NCI-H1105 (cell line): ENCODE results near the gene RPTOR.
"Not testable (repeated sequence)": the region's sequence is repeated elsewhere in the genome, so short reads cannot be mapped to it uniquely, and the experiment has no call there.

Source experiments
- DNase-seq: peaks from one replicate; lab custom pipeline; 2025; lab: John Stamatoyannopoulos, UW

The RPTOR gene

DNA sequence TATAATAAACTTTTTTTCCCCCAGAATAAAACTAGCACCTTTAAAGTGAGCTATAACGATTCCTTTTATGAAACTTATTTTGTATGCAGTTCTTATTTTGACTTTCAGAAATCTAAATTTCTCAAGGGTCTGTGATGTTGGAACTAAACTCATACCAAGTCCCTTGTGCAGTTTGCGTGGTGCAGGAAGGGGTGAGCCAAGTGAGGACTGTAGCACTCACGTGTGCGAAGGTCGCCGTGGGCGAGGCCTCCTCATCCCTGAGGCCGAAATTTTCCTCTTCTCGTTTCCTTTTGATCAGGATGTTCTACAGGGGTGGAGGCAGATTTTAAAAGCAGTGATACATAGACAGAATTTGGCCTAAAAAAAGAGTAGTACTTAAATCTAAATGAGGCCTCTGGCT is 73.7 kb downstream of the RPTOR start:
- DNase-seq = no peak

DNA sequence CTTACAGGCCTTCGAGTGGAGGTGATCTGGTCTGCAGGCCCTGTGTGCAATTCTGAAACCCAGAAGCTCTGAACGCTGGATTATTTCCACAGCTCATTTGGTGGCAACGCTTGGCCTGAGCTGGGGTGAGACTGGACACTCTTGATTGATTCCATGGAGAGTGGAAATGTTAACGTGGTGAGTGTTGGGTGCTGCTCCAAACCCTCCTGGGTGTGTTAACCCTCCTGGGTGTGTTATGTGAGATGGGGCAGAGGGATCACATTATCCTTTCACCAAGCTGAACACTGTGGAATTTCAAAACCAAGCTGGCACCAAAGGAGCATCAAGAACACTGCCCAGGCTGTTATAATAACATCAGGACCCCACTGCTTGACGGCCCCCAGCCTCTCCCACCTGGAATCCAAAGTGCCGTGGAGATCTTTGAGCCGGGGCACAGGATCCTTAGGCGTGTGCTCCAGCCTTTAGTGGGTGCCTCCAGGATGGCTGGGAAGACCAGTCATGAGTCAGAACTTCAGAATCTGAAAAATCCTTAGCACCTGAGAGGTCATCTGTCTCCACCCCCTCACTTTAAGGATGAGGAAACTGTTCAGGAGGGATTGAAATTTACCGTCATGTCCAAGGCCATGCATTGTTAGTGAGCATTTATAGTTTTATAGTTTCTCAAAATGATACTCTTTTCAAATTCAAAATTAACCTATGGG is 75.0 kb downstream of the RPTOR start:
- DNase-seq = no peak

DNA sequence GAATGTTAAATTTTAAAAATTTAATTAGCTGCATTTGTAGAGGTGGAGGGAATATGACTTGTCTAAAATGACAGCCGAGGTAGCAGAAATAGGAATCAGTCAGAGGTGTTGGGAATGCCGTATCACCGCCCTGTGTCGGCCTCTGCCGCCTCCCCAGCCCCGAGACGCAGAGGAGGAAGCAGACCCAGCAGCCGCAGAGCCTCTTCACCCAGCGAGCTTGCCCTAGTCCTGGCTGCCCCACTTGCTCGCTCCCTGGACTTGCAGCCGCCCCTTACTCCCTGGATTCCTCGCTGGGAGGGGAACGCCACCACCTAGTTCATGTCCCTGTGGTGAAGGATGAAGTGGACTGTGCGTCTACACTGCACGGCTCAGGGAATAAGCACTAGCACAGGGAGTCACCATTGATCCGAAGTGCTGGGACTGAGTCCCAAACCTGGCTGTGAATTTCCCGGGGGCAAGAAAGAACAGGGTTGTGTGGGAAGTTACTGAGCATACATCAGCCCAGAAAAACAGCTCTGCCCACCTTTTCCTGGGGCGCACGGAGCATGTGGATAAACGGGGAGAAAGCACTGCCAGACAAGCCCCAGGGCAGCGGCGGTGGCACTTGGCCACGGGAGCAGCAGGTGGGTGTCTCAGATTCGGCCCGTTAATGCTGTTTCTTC is 76.8 kb downstream of the RPTOR start:
- no peak for DNase-seq

DNA sequence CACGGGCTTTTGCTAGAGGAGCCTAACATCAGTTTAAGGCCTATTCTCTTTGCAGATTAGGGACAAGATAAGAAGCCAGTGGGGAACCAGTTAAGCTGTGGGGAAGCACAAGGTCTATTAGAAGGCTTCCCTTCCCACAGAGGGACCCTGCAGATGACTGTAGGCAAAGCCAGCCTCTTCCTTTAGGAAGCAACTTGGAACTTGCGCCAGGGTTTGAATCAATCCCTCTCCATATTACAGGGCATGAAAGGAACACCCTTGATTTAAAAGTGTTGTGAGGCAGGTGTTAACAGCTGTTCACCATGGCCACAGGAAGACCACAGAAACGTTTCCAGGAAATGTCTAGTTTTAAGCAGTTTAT is 77.3 kb downstream of the RPTOR start:
- no peak for DNase-seq

DNA sequence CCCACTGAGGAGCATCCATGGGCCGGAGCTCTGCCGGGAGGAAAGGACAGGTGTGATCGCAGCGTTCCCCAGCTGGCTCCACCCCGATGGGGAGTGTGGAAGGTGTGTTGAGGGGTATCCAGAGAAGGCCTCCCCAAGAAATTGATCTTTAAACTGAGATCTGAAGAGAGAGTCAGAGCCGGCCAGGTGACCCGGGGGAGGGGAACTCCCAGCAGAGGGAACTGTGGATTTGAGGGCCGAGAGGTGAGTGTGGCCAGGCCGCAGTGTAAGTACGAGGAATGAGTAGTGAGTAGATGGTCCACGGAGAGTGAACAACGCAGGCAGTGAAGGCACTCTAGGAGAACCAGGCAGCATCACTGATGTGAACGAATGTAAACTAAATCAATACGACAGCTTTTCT is 80.2 kb downstream of the RPTOR start:
- no peak for DNase-seq

DNA sequence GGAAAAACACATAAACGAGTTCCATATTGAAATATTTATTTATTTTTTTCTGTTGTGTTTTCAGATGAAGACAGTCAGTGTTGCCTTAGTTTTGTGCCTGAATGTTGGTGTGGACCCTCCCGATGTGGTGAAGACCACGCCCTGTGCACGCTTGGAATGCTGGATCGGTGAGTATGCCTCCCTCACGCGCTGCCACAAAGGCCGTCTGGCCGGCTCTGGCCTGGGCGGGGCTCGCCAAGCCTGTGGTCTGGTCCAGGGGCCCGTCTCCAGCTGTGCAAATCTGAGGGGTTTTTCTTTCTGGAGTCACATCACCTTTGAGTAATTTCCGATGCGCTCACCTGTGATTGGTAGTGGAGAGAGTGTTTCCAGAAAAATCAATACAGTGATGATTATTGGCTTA is 81.0 kb downstream of the RPTOR start:
- DNase-seq = no peak

DNA sequence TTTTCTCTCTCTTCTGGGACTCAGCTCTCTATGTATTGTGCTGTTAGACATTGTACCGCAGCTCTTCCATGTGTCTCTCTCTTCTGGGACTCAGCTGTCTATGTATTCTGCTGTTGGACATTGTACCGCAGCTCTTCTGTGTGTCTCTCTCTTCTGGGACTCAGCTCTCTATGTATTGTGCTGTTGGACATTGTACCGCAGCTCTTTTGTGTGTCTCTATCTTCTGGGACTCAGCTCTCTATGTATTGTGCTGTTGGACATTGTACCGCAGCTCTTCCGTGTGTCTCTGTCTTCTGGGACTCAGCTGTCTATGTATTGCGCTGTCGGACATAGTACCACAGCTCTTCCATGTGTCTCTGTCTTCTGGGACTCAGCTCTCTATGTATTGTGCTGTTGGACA is 84.2 kb downstream of the RPTOR start:
- DNase-seq = not testable (repeated sequence)

DNA sequence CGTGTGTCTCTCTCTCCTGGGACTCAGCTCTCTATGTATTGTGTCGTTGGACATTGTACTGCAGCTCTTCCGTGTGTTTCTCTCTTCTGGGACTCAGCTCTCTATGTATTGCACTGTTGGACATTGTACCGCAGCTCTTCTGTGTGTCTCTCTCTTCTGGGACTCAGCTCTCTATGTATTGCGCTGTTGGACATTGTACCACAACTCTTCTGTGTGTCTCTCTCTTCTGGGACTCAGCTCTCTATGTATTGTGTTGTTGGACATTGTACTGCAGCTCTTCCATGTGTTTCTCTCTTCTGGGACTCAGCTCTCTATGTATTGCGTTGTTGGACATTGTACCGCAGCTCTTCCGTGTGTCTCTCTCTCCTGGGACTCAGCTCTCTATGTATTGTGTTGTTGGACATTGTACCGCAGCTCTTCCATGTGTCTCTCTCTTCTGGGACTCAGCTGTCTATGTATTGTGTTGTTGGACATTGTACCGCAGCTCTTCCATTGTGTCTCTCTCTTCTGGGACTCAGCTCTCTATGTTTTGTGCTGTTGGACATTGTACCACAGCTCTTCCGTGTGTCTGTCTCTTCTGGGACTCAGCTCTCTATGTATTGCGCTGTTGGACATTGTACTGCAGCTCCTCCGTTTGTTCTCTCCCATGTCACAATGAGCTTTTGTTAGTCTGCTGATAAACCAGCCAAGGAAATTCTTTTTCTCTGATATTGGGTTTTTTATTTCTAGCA is 84.8 kb downstream of the RPTOR start:
- no peak for DNase-seq

DNA sequence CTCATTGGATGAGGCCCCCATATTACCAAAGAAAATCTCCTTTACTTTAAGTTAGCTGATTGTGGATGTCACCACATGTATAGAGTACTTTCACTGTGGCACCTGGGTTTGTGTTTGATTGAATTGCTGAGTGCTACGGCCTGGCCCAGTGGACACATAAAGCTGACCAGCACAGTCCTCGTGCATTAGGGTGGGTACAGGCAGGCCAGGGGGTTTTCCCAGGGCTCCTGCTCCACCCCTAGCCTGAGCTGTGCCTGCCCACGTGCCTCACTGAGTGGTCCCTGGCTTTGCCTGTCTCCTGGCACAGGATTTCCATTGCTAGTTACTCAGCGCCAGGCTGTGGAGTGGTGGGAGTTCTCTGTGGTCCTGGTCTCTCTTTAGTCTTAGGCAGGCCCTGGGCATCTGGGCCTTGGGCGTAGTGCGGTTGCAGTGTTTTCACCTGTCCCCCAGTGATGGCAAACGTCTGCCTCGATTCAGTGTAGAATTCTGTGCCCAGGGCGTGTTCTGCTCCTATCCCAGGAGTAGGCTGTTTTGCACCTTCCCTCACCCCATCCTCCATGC is 86.0 kb downstream of the RPTOR start:
- no peak for DNase-seq

DNA sequence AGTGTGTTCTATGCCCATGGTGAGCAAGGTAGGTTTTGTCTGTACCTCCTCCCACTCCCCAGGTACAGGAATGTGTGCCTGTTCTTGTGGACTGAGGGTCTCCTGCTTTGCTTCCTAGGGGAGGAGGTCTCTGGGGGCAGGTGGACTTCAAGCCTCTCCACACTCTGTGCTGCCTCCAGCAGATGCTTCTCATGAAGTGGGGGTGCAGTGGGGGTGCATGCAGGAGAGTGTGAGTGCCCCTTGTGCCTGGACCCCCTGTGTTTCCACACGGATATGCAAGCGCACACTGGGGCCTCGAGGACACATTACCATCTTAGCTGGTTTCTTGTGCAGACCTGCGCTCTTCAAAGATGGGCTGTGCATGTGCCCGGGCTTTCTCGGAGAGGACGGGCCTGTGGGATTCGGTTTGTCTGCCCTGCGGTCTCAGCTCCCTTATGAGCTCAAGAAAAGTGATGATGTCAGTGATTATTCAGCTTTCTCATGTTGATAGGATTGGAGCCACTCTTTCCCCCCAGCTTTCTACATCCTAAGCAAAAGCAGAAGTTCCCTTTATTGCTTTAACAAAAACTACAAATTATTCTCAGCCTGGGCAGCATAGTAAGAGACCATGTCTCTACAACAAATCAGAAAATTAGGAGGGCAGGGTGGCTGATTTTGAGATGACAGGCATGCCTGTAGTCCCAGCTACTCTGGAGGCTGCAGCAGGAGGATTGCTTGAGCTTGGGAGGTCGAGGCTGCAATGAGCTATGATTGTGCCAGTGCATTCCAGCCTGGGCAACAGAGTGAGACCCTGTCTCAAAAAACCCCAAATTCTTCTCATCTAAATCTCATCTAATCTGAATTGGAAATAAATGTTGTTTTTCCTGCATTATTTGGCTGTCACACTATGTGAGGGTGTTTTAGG is 86.8 kb downstream of the RPTOR start:
- no peak for DNase-seq

DNA sequence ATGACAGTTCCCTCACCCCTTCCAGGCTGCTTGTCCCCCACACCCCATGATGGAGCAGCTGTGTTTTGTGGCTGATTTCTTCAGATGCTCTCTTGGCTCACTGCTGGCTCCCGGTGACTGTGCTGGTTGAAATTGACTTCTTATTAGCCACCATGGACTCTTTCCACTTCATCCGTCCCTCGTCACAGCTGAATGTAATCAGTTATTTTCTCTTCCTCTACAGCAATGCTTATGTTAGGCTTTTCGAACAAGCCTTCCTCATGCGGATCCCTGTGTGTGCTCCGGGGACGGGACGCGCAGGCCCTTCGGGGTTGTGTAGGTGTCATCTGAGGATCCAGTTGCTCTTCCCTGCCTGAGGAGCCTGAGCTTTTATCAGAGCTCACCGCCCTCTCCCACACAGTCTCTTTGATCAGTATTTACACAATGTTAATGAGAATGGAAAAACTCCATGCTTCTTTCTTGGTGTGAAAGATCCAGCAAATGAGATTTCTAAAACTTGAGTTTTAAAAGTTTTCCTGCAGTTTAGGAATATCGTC is 87.5 kb downstream of the RPTOR start:
- no peak for DNase-seq

DNA sequence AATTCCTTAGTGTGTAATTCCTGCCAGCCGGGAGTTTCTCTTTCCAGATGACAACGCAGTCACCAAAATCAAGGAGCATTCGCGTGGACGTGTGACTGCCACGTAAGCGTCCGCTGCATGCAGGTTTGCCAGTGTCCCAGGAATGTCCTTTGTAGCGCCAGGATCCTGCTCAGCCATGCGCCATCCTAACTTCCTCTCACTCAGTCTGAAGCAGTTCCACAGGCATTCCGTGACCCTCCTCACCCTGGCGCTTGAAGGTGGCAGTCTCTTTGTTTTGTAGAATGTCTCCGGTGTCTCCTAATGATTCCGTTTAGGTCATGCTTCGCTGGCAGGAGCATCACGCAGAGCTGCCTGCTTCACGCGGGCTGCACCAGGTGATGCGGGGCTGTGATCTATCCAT is 88.6 kb downstream of the RPTOR start:
- no peak for DNase-seq

DNA sequence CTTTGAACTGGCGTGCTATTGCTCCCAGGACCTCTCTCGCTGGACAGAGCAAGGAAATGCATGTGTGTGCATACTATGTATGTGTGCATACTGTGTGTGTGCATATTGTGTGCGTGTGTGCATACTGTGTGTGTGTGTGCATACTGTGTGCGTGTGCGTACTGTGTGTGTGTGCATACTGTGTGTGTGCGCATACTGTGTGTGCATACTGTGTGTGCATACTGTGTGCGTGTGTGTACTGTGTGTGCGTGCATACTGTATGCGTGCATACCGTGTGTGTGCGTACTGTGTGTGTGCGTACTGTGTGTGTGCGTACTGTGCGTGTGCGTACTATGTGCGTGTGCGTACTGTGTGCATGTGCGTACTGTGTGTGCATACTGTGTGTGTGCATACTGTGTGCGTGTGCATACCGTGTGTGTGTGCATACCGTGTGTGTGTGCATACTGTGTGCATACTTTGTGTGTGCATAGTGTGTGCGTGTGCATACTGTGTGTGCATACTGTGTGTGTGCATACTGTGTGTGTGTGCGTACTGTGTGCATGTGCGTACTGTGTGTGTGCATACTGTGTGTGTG is 89.4 kb downstream of the RPTOR start:
- no peak for DNase-seq

DNA sequence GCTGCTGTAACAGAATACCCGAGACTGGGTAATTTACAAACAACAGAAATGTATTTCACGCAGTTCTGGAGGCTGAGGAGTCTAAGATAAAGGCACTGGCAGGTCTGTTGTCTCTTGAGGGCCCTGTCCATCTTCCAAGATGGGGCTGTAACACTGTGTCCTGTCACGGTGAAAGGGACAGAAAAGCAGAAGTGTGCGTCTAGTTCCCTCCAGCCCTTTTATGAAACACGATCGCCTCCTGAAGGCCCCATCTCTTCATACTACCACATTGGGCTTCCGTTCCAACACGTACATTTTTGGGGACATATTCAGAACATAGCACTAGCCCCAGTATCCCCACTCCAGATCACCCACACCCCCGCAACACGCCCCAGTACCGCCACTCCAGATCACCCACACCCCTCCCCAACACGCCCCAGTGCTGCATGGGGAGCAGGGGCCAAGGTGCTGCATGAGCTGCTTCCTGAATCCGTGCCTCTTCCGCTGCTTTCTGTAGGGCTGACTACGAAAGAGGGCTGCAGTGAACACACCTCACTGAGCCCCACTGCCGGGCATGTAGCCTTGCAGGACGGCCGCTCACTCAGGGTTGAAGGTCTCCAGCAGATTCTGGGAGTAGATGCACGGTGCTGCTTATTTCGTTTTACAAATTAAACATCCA is 91.9 kb downstream of the RPTOR start:
- no peak for DNase-seq

DNA sequence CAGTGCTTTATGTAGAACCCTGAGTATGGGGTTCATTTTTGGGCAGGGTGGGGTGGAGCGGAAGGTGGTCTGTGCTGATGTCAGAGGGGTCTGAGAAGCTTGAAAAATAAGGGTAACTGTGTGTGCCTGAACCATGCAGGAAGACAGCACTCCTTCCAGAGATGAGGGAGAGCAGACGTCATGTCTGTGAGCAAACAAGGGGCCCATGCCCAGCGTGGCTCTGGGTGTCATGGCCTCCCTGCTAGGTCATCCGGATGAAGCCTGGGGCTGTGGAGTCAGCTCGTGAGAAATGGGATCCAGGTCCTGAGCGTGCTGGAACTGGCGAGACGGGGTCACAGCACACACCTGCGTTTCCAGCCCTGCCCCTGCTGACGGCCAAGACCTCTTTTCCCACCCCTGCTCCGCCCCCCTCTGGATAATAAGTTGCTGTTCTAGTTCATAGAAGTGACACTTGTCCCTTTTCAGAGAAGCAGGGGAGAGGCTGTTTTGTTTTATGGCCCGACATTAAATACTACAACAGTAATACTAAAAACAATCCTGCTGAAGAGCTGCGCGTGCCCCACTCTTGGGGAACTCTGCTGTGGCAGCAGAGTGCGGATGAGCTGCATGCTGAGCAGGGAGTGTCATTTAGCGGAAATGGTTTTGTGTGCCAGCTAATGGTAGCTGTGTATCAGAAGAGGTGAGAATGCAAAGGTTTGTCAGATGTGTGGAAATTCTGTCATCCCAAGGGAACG is 92.6 kb downstream of the RPTOR start:
- no peak for DNase-seq

DNA sequence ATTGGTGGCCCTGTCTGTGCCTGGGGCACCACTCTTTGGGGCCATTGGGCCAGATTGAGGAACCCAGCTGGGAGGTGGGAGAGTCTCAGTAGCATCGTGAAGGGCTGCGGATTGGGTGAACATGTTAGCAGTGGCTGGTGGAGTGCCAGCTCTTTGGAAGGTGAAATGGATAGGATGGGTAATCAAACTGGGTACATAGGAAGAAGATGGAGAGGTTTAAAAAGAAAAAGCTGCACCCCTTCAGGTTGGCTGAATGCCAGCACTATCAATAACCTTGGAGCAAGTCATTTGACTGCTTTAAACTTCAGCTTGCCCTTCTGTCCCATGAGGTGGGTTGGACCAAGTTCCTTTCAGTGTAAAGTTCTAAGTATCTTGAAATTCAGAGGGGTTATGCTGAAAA is 95.0 kb downstream of the RPTOR start:
- no peak for DNase-seq

DNA sequence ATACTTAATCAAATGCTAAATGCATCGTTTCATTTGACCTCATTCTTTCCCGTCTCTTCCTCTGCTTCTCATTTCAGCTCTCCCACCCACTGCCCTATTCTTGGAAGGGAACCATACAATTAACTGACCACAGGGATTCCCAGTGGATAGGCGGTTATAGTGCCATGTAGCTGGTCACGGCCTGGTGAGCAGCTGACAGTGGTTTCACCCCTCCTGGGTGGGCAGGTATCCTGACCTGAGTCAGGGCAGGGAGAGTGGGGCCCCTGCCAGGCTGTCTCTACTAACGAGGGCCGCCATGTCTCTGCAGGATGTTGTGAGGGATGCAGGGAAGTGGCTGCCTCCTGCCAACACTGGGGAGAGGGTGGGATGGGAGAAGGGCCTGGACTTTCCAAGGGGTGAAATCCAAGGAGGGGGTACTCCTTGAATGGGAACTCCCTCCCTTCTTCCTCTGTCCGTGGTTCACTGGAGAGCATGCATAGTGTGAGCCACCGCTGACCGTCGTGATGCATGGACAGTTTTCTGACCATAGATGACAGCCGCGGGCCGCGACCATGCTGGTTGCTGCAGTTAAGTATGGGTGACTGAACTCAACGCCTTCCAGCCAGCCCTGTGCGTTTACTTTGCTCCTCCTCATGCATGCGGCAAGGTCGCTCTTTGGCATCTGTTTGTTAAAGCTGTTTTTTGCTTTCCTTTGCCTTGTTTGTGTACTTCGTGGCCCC is 95.9 kb downstream of the RPTOR start:
- no peak for DNase-seq

DNA sequence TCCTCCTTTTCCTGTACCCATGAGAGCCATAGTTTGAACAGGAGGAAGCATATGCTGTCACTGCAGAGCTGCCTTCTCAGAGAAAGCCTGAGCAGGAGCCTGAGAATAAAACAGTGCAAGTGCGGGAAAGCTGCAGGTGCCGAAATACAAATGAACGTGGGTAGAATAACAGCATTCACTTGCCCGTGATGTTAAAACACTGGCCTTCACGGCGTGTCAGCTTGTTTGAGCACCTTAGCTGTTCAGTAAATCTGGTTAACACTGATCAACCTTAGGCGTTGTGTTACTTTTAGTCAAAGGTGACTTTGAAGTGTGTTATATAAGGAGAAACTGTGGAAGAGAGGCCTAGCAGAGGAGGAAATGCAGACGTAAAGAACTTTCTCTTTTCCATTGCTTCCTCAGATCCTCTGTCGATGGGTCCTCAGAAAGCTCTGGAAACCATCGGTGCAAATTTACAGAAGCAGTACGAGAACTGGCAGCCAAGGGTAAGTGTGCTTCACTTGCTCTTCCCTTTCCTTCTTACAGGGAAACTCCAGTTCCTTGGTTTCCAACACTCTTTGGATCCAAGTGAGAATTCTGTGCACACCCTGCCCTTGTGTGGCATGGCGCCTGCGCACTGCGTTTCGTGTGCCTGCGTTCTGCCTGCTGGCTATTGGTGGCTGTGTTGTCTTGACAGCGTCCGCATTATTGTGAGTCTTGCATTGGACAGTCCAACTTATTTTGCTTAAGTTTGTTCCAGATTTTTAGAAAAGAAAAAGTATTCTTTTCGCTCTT is 98.9 kb downstream of the RPTOR start:
- no peak for DNase-seq

DNA sequence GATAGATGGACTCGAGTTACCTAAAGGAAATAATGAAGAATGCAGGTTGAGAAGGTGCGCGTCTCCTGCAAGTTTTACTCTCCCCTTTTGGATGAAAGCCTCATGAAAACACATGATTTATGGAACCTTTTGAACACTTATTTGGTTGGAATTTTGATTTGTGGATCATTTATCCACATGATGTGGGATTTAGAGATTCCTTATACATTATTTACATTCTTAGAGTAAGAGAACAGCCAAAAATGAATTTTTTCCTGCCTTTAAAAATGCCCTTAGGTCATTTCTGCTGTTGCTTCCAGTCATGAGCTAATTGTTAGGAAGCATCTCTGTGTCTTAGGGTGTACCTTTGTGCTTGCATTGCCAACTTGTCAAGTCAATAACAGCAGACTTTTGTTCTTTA is 99.9 kb downstream of the RPTOR start:
- no peak for DNase-seq
